GM19463 (cell line): ENCODE measurements around the gene PCGF1.

Source experiments
- ATAC-seq: cut with Tn5 transposase; IDR thresholded peaks from one replicate; pipeline ENCODE4 v1.9.1; 2021; ENCODE audit warnings: mild to moderate bottlenecking, moderate library complexity; ENCODE audit not compliant: unreplicated experiment

PCGF1 gene

DNA sequence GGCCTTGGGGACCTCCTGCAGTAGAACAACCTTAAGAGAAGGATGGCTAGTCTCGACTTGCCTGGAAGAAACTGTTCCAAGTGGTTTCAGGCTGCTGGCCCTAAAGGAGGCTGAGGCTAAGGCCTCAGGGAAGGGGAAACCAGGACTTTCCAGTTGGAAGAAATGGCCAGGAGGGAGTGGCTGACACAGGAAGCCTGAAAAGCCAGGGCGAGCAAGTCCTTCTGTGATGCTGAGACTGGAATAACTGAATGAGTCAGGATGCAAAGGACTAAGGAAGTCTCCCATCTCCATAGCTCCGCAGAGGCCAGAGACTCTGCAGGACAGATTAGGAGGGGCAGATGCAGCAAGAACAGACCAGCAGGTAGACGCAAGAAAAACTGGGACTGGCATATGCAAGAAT lies 29.6 kb upstream of the PCGF1 start:
- no peak for ATAC-seq

DNA sequence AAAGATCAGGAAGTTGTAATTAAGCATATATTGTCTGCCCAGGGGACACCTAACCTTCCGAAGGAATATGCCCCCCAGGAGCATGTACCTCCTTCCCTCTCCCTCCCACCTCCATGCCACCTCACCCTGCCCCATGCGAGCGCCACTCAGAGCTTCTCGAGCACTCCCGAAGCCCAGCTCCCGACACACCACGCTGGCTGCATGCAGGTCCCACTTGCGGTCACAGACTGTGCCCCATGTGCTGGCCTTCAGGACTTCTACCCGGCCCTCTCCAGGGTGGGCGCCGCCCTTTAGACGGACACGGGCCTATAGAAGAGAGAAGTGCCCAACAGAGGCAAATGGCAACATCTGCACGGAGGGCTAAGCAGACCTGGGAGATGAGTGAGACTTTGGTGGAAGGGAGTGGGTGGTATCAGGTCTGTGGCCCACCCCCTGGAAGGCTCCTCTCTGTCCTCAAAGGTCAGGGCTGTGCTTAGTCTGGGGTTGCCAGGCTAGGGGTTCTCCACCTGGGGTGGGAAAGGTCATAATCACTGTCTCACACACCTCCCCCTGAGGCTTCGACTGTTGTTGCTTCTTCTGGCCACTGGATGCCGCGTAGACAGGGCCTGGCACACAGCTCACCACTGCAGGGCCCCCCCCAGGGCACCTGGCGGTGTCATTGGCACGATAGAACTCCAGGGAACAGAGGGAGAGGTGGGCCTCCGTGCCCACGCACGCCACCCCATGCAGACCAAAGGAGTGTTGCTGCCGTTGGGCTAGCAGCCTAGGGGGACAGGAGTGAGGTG lies 28.9 kb upstream of the PCGF1 start:
- no peak for ATAC-seq

DNA sequence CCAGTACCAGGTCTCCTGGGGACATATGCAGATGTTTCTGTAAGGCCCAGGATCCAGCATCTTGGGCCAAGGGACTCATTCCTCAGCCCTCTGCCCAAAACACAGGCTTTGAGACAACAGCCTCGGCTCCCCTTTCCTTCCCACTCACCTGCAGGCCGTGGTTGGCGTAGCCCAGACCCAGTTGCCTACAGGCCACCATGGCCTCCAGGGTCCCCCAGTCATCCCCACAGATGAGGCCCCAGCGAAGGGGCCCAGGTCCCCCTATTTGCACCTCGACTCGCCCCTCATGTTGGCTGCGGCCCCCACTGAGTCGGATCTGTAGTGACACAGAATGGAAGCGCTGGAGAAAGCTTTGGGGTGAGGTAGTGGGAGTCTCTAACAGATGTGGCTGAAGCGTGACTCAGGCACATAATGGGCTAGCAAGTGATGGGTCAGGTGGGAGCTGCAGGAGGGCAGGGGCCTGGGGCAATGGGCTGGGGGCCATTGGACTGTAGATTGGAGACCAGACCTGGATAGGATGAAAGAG lies 28.0 kb upstream of the PCGF1 start:
- no peak for ATAC-seq

DNA sequence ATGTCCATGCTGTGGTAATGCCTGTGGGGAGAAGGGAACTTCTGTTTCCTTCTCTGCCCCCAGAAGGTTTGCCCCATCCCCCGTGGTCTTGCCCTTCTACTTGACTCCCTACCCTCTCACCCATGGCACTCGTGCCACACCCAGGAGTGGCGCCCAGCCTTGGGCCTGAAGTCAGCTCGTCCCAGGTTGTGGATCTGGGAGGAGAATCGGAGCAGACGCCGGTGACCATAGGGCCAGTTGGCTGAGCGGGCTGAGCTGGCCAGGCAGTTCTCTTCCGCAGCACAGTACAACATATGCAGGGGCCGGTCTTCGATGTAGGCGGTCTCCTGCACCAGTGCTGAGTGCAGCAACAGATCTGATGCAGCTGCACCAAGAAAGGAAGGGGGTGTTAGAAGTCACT lies 26.9 kb upstream of the PCGF1 start:
- no peak for ATAC-seq

- no peak for ATAC-seq
These were observed 26.0 kb upstream of the PCGF1 start for GRCh38 chr2:74533464-74533863.

GRCh38 chr2:74532222-74532621 lies 24.7 kb upstream of the PCGF1 start:
- ATAC-seq, result no peak

DNA sequence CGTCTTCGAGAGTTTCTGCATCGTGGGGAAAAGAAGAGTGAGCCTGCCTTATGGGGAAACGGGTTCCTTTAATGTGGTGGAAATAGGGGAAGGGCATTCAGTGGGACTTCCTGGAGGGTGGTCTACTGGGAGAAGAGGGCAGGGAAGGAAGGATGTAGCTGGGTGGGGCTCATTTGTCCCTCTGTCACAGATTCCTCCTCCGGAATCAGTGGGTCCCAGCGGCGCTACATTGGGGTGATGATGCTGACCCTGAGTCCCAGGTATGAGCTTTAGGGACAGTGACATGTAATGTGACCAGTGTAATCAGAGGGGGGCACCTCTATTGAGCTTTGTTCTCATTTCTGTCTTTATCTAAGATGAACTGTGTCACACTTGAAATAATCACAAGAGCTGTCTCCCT lies 24.2 kb upstream of the PCGF1 start:
- no peak for ATAC-seq

GRCh38 chr2:74530239-74531187 lies 23.0 kb upstream of the PCGF1 start:
- peak; percentile 29 for ATAC-seq

GRCh38 chr2:74529357-74530238 lies 22.1 kb upstream of the PCGF1 start, which contains the start of the genes AUP1 and HTRA2:
Gene AUP1 (minus strand): TSS chr2:74529706. CDS start chr2:74529629, 77 bp downstream.
Gene HTRA2 (plus strand): TSS chr2:74529933. CDS start chr2:74530007, 74 bp downstream.
- ATAC-seq, result peak; percentile 80

- no peak for ATAC-seq
These were observed 21.3 kb upstream of the PCGF1 start for GRCh38 chr2:74528600-74529356.

DNA sequence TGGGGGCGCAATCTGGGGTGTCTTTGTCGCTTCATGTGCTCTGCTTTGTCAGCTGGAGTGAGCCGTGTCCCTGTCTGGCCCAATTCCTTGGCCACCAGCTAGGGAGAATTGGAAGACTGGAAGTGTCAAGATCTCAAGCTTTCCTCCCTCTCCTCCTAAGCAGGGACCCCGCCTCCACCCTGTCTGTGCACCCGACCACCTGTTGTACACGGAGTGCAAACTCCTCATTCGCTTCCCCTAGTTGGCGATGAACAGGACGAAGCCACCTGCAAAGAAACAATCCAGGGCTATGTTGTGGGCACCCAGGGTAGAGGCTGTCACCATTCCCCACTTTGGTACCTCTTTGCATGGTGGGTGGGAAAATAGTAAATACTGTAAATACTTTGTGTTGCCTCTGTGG lies 20.2 kb upstream of the PCGF1 start:
- ATAC-seq, result no peak

DNA sequence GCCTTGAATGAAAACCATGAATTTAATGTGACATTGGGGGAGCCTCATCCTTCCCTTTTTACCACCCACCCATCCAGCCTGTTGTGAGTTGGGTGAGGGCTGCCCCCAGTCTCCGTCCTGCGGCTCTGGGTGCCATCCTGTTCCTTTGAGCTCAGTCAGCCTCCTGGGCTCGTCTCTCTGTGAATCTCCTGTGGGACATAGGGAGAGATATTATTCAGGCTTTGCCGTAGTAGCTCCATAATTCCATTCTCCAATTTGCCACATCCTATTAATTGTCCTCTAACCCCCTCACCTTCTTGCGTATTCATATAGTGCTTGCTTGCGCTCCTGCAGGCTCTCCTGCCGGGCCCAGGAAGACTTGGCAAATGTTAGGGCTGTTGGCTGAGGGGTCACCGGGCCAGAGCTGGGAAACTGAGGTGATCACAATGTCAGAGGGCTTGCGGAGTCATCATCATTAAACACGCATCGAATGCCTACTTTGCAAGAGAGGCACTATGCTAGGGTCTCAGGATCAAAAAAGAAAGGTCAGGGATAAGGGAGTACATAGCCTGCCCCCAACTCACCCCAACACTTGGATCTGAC lies 19.2 kb upstream of the PCGF1 start:
- ATAC-seq, result no peak

DNA sequence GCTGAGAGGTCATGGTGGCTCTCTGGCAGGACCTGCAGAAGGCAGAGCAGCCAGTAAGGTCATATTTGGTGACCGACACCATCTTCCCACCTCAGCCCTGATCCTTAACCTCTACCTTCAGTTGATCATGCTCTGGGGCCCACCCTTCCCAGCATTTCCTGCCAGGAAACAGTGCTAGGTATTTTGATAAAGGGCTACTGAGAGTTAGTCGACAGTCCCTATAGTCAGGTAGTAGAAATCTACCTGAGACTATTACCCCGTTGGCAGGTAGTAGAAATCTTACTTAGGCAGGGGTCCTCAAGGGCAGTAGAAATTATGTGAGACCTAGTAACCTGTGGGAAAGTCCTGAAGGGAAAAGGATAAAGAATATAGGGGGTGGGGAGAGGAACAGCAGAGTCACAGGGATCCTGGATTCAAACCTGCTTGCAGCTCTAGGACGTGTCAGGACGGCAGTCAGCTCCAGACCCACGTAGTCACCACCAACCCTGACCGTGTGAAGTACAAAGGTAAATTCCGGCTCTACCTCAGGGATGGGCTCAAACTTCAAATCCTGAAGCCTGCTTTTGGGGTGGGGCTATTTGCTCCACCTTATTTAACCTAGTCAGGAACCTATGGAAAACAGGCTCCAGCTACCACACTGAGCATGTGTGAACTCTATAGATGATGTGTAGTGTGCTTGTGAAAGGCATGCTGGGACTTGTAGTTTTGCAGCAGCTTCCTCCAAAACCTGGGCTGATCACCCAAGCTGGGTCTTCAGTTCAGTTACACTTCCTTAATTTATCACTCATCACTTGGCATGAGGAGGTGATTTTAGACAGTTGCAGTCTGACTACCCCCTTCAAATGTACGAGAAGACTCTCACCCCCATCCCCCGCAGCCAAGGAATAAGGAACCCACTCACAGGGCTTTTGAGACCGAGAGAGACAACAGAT lies 18.5 kb upstream of the PCGF1 start, which contains the start of gene DQX1:
DQX1 (minus strand) TSS at position 515 of the 932 bp plus-strand sequence; CDS start at position 13, 502 bp downstream.
- no peak for ATAC-seq

GRCh38 chr2:74524955-74525716 lies 17.6 kb upstream of the PCGF1 start:
- no peak for ATAC-seq

- ATAC-seq, result no peak
These were observed 16.5 kb upstream of the PCGF1 start for GRCh38 chr2:74524005-74524404.

GRCh38 chr2:74522516-74522915 lies 15.0 kb upstream of the PCGF1 start:
- ATAC-seq, result no peak

DNA sequence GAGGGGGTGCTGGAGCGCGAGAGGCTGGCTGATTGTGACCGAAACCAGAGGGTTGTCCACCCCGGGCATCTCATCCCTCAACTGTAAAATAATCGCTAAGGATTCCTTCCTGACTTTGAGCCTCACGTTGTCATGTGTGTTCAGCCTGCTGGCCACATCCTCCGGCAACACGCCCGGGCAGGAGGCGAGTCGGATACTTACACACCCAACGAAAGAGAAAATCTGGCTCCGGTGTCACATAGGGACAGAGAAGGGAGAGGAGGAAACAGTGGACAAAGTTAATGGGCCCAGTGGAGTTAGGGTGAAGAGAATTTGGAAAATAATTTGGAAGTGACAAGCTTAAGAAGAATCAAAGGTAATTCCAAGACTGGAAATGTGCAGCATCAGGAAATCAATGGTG lies 9.2 kb upstream of the PCGF1 start:
- ATAC-seq, result no peak
